Endothelial cell of umbilical vein (primary cell): ENCODE results near the gene THG1L.

Source experiments
- CTCF ChIP-seq, 2 donors: IDR thresholded peaks; 1 replicate in 1 of 2; 2 replicates in 1 of 2; pipeline ENCODE4 v1.5.1; 2011; ENCODE audit warnings: low read length in 2 of 2, mild to moderate bottlenecking in 2 of 2, moderate library complexity in 2 of 2, control low read depth in 1 of 2, inconsistent platforms in 1 of 2, low read depth in 1 of 2; ENCODE audit not compliant: insufficient read depth in 1 of 2; ENCODE audit errors: extremely low read depth in 1 of 2
- MAX ChIP-seq: IDR thresholded peaks from 2 replicates; pipeline ENCODE4 v1.6.1; 2011; ENCODE audit not compliant: insufficient read depth, insufficient read length
- POLR2A ChIP-seq: IDR thresholded peaks from 2 replicates; pipeline ENCODE4 v1.6.1; 2012; ENCODE audit warnings: low read depth, mild to moderate bottlenecking, control low read depth, low read length
- POLR2AphosphoS5 ChIP-seq: IDR thresholded peaks from 2 replicates; pipeline ENCODE4 v1.6.1; 2012; ENCODE audit warnings: low read depth, mild to moderate bottlenecking, control low read depth, low read length, moderate library complexity; ENCODE audit not compliant: insufficient read depth

- TF ChIP-seq CTCF (IDR thresholded peaks at IDR 0.05; ENCODE audit: extremely low read depth in 1 of 2, insufficient read depth in 1 of 2, low read depth in 1 of 2, low read length in 2 of 2) = no peak
- TF ChIP-seq POLR2AphosphoS5 = no peak
- no peak for TF ChIP-seq MAX
- no peak for TF ChIP-seq POLR2A
Measured at GRCh38 chr5:157714596-157714864, 16.7 kb upstream of the THG1L start.
